Measurements from ENCODE around the gene ANKRD66.
"Not testable (repeated sequence)": the region's sequence is repeated elsewhere in the genome, so short reads cannot be mapped to it uniquely, and the experiment has no call there.

ANKRD66 gene

GRCh38 chr6:46756469-46757213, 9.9 kb downstream of the ANKRD66 start:
- DNase-seq, result no peak

DNA sequence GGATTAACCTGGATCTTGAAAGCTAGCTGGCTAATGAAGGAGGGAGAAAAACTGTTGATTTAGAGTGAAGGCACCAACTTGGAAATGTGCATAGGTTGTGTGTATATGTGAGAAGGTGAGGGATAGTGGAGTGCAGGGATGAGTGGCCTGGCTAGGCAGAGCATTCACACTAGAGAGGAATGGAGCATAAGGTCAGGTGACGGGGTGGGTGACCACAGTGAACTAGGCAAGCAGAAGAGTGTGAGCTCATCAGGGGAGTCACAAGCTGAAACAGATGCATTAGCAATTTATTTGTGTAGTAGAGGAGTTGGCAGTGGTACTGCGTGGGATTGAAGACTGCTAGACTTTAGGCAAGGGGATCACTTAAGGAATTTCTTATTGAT, 10.5 kb downstream of the ANKRD66 start:
- no peak for DNase-seq

GRCh38 chr6:46758960-46759753, 12.4 kb downstream of the ANKRD66 start:
- DNase-seq, result no peak

DNA sequence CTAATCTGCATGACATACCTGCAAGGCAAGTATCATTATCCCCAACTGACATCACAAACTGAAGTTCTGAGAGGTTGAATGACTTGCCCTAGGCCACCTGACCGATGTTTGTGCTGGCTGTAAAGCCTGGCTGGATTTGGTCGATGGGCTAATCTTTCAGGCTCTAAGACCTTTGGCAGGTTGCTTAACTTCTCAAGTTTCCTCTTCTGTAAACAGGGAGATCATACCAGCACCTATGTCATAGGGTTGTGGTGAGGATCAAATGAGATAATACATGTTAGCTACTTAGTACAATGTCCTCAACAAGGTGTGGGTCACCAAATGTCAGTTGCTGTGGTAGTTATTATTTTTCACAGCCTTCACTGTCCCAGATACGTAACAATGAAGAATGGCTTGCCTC, 14.2 kb downstream of the ANKRD66 start:
- DNase-seq, result no peak

DNA sequence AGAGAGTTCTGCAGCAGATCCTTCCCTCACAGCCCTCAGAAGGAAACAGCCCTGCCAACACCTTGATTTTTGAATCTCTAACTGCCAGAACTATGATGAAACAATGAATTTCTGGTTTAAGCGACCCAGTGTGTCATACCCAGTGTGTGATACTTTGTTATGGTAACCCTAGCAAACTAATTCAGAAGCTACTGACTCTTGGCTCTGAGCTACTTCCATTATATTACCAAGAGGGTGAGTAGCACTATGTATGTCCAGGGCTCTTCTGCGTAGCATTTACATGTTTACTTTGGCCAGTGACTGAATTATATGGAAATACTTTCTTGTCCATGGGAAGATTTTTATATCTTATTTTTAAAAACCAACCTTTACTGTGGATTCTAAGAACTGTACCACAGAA, 16.7 kb downstream of the ANKRD66 start:
- DNase-seq, result no peak

DNA sequence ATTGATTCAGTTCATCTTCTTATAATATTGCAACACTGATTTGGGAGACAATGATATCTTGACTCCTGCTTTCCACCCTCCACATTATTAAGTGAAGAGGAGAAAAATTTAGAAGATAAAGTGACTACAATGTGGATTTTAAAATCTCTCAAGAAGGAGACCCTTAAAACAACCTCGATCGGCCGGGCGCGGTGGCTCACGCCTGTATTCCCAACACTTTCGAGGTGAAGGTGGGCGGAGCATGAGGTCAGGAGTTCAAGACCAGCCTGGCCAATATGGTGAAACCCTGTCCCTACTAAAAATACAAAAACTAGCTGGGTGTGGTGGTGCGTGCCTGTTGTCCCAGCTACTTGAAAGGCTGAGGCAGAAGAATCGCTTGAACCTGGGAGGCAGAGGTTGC, 17.5 kb downstream of the ANKRD66 start:
- not testable (repeated sequence) for DNase-seq

DNA sequence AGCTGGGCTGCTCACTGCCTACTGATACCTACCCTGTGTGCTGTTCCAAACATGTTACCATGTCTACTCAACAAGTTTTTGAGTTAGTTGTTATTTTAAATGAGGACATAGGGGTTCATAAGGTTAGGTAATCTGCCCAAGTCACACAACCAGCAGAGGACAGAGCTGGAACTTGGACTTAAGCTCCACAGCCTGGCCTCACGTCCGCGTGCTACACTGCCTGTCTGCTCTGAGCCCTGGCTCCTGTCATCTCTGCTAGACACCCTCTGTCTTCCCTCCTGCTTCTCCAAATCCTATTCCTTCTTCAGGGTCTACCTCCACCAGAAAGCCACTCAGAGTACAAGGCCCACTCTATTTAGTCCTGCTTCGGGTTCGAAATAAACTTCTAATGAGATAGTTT, 18.2 kb downstream of the ANKRD66 start:
- no peak for DNase-seq

- DNase-seq, result no peak
These were observed 25.3 kb downstream of the ANKRD66 start for GRCh38 chr6:46772016-46772415.

DNA sequence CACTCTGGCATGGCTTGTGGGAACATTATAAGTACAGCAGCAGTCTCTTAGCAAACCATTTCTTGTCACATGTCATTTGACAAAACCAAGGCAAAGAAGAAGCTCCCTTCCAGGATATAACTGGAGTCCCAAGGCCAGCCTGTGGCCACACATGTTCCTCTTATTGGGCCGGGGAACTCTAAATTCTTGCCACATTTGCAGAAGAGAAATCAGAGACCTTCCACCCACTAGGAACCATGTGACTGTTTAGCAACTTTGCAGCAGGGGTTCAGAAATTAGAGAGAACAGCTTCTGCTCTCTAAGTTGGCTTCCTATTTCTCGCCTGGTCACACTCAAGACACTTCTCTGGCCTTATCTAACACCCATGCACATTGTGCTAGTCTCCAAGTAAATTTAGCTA, 26.0 kb downstream of the ANKRD66 start:
- DNase-seq, result peak; percentile 12 to 67

DNA sequence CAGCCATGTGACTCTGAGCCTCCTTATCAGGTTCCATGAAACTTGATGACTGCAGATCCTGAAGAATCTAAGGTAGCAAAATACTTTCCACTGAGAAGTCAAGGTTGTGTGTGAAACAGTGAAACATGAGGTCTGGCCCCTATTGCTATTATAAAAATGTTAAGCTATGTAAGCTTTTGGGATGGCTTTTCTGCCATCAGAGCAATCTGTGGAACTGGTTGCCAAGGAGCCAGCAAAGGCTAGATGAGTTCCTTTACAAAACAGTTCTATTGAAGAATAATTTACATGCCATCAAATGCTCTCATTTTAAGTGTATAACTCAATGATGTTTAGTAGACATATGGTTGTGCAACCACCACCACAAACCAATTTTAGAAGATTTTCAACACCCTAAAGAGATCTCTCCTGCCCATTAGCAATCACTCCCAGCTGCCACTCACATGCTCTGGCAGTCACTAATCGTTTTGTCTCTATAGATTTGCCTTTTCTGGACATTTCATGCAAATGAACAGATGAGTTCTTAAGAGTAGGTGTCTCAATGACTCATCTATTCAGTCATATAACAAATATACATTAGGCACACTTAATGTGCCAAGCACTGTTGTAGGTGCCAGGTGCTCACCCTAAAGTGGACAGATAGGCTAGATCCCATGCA, 26.6 kb downstream of the ANKRD66 start:
- no peak for DNase-seq

- DNase-seq, result not testable (repeated sequence)
These were observed 28.0 kb downstream of the ANKRD66 start for GRCh38 chr6:46774736-46775135.

- no peak for DNase-seq
These were observed 29.5 kb downstream of the ANKRD66 start for GRCh38 chr6:46776070-46776712.

DNA sequence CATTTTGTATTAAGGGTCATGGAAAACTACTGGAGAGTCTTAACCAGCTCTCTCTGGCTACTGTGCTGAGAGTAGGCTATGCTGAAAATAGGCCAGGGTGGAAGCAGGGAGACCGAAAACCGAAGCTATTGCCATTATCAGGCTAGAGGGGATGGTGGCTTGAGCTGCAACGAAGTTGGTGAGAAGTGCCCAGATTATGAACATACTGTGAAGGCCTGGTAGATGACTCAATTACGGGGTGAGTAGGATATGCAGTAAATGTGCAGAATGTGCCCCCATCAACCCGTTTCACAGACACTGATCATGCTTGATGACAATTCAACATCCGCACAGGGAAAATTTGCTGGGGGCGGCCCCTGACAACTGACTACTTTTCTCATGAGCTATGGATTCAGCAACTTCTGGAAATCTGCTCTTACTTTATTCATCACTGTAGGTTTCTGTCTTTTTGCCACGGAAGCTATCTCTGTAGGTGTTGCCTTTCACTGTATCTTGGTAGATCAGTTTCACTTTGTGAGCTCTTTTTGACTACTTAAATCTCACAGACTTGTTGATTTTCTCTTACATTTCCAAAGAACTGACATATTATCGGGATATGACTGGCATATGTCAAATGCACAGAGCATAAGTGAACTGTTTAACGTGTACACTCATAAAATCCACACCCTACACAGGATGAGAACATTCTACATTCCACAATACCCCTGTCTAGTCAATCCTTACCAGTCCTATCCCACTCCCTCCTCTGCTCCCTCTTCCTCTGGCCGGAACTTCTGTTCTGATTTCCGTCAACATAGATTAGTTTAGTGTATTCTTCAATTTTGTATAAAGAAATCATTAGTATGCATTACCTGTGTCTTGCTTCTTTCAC, 31.0 kb downstream of the ANKRD66 start:
- DNase-seq, result no peak

DNA sequence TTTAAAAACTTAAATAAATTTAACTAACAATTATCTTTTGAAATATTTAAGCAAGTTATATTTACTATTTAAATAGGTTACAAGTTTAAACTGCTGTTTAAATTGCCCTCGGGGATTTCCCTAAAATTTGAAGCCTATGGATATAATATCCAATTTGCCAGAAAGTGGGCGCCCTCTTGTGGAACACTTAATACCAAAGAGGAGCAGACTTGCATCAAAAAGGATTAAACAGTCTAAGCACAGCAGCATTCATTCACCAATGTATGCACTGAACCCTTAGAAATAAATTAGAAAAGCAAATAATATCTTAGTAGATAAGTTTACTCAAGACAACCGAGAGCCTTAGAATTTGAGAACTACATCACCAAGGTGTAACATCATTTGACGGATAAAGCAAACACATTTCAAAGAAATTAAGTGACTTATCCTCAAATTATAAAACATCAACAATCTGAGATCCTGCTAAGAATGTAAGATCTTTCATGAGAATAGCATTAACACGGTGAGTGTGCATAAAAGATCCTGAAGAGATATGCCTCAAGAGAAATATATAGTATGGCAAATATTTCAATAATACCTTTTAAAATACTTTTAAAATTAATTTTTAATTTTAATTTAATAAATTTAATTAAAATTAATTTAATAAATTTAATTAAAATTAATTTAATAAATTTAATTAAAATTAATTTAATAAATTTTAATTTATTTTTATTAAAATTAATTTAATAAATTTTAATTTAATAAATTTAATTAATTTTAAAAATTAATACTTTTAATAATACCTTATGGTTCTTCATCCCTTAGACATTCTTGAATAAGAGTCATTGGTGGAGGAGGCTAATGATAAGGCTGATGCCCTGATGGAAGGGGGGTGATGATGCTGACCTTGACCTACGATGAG, 35.0 kb downstream of the ANKRD66 start:
- peak; percentile 14 to 28 for DNase-seq

GRCh38 chr6:46784535-46784934, 37.8 kb downstream of the ANKRD66 start:
- no peak for DNase-seq

GRCh38 chr6:46787871-46788540, 41.3 kb downstream of the ANKRD66 start:
- no peak for DNase-seq

GRCh38 chr6:46788791-46789190, 42.1 kb downstream of the ANKRD66 start:
- no peak for DNase-seq

DNA sequence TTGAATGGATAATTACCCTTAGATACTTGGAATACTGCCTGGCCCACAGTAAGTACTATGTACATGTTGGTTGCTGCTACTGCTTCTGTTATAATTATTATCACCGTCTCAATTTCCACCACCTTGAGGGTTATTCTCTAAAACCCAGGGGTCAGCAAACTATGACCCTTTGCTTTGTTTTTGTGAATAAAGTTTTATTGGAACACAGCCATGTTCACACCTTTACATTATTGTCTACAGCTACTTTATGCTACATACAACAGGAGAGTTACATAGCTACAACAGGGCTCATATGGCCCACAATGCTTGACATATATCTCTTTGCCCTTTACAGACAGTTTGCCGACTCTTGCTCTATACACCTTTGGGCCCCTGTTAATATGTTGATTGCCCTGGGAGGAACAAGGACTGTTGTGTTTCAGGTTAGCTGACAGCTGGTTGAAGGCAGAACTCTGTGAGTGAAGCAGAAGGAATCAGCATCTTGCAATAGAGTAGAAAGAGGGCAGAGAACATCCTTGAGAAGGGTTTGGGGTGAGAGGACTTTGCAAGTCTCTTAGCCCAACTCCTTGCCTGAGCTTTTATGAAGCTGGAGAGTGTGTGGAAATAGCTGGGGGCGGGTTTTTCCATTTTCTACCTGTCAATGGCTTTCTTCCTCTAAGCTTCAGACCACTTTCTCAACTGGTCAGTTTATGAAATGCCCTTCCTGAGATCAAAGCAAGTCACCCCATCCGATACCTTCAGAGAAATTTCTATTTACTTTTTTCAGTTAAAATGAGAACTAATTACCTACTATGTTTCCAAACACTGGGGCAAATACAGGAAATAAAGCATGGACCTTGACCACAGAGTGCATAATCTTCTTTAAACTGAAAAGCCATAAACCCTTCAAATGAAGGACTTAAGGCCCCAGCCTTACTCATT, 43.0 kb downstream of the ANKRD66 start:
- DNase-seq, result no peak

DNA sequence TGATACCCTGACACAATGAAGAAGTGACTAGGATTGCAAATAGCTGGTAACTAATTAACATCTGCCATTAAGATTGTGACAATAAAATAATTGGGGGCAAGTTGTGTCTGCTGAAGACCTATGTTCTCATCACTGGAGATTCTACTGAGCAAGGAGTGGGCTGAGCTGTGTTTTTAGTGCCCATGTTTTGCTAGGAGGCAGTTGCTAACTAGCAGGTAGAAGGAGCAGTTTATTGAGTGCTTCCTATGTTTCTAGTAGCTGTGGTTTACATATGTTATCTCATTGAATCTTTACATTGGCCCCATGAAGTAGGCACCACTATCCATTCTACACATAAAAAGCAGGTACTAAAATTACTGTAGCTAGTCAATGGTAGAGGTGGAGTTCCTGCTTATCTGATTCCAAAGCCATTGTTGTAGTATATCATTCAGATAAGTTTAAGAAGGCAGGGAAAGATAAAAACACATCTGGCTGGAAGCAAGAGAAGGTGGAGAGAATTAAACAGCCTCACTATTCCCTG, 43.7 kb downstream of the ANKRD66 start:
- DNase-seq, result no peak
